GM23338 (cell line): ENCODE data around the gene ZNFX1. TPM values are rescaled to one million over a fixed set of nuclear protein-coding genes. Genes with fewer than 3 reads are reported as not detected.
A peak's percentile ranks its signal among the peaks of the same experiment; 100 is the strongest.

ENCODE experiments used
- ATAC-seq: fragments of 200-7000 bp; cut with Tn5 transposase; 3 replicates; pipeline ENCODE4 v1.9.1; 2020
- DNase-seq: peaks from one replicate; pipeline ENCODE4 v3.0.0-alpha.2; 2015; ENCODE audit warnings: low spot score
- H2AFZ ChIP-seq: fragments of 200-600 bp; sonication (generic); 2 replicates; pipeline ENCODE4 v1.8.0; 2016; ENCODE audit warnings: antibody characterized with exemption, mild to moderate bottlenecking, moderate library complexity
- H3F3A ChIP-seq: fragments of 200-600 bp; sonication (generic); replicated peaks from 2 replicates; pipeline ENCODE4 v1.8.0; 2017; ENCODE audit warnings: antibody characterized with exemption, mixed run types, low read depth
- H3K27ac ChIP-seq: fragments of 200-600 bp; sonication (generic); 2 replicates; pipeline ENCODE4 v1.6.1; 2016; ENCODE audit warnings: low read depth
- H3K27me3 ChIP-seq: fragments of 200-600 bp; sonication (generic); 2 replicates; pipeline ENCODE4 v1.8.0; 2016; ENCODE audit warnings: mild to moderate bottlenecking, mixed run types, moderate library complexity; ENCODE audit not compliant: insufficient read depth
- H3K36me3 ChIP-seq: fragments of 200-600 bp; sonication (generic); 2 replicates; pipeline ENCODE4 v1.8.0; 2016; ENCODE audit warnings: mild to moderate bottlenecking; ENCODE audit not compliant: insufficient read depth
- H3K4me1 ChIP-seq: fragments of 200-600 bp; sonication (generic); 2 replicates; pipeline ENCODE4 v1.8.0; 2016; ENCODE audit warnings: mild to moderate bottlenecking, moderate library complexity; ENCODE audit not compliant: insufficient read depth
- H3K4me2 ChIP-seq: fragments of 200-600 bp; sonication (generic); 2 replicates; pipeline ENCODE4 v1.7.1; 2017; ENCODE audit warnings: mixed run types
- H3K4me3 ChIP-seq: fragments of 200-600 bp; sonication (generic); 2 replicates; pipeline ENCODE4 v1.6.1; 2016; ENCODE audit warnings: mixed run types
- H3K79me2 ChIP-seq: fragments of 200-600 bp; sonication (generic); replicated peaks from 2 replicates; pipeline ENCODE4 v1.8.0; 2017; ENCODE audit warnings: mild to moderate bottlenecking; ENCODE audit not compliant: insufficient read depth
- H3K9me2 ChIP-seq: fragments of 200-600 bp; sonication (generic); 2 replicates; pipeline ENCODE4 v1.8.0; 2017; ENCODE audit not compliant: insufficient read depth
- H4K20me1 ChIP-seq: fragments of 200-600 bp; sonication (generic); replicated peaks from 2 replicates; pipeline ENCODE4 v1.8.0; 2017; ENCODE audit warnings: mild to moderate bottlenecking; ENCODE audit not compliant: insufficient read depth
- H3K27ac Mint-ChIP-seq: 2 replicates; pipeline ENCODE4 v1.8.0; 2020; ENCODE audit warnings: inconsistent platforms, mild to moderate bottlenecking, moderate library complexity, mixed read lengths
- H3K27me3 Mint-ChIP-seq: 3 replicates; pipeline ENCODE4 v1.8.0; 2022; ENCODE audit warnings: low read depth, mild to moderate bottlenecking, moderate library complexity, mixed read lengths, inconsistent platforms; ENCODE audit not compliant: insufficient read depth, poor library complexity
- H3K36me3 Mint-ChIP-seq: 3 replicates; pipeline ENCODE4 v1.8.0; 2021; ENCODE audit warnings: low read depth, mild to moderate bottlenecking, inconsistent platforms, moderate library complexity, mixed read lengths
- H3K4me1 Mint-ChIP-seq: 3 replicates; pipeline ENCODE4 v1.8.0; 2020; ENCODE audit warnings: mild to moderate bottlenecking, inconsistent platforms, mixed read lengths
- H3K4me3 Mint-ChIP-seq: 3 replicates; pipeline ENCODE4 v1.8.0; 2021; ENCODE audit warnings: moderate library complexity, mild to moderate bottlenecking, inconsistent platforms, mixed read lengths
- H3K9me3 Mint-ChIP-seq: 3 replicates; pipeline ENCODE4 v1.8.0; 2020; ENCODE audit warnings: moderate library complexity, mild to moderate bottlenecking, inconsistent platforms, mixed read lengths
- EZH2phosphoT487 ChIP-seq: fragments of 200-600 bp; sonication (generic); IDR thresholded peaks from one replicate; pipeline ENCODE4 v1.8.1; 2018; ENCODE audit warnings: antibody characterized with exemption; ENCODE audit not compliant: unreplicated experiment
- JUNB ChIP-seq: IDR thresholded peaks from one replicate; pipeline ENCODE4 v1.6.1; 2016; ENCODE audit warnings: antibody characterized with exemption; ENCODE audit not compliant: unreplicated experiment
- NANOG ChIP-seq: IDR thresholded peaks from 2 replicates; pipeline ENCODE4 v1.6.1; 2016; ENCODE audit warnings: antibody characterized with exemption, borderline replicate concordance
- POLR2AphosphoS5 ChIP-seq: IDR thresholded peaks from 2 replicates; pipeline ENCODE4 v1.6.1; 2016; ENCODE audit warnings: antibody characterized with exemption, low read depth
- STAT1 ChIP-seq: IDR thresholded peaks from one replicate; pipeline ENCODE4 v1.6.1; 2016; ENCODE audit warnings: antibody characterized with exemption; ENCODE audit not compliant: unreplicated experiment
- ZNF114 ChIP-seq: fragments of 250-450 bp; sonication (Bioruptor Pico); IDR thresholded peaks from 2 replicates; pipeline ENCODE4 v1.5.0; 2020; ENCODE audit warnings: mild to moderate bottlenecking, moderate library complexity
- ZNF331 ChIP-seq: fragments of 250-450 bp; sonication (Bioruptor Pico); IDR thresholded peaks from 2 replicates; pipeline ENCODE4 v1.5.0; 2020; ENCODE audit warnings: low read depth, mild to moderate bottlenecking, moderate library complexity
- polyA plus RNA-seq: library from polyadenylated mRNA; unstranded; fragments of >200 nt; fragmentation: Nextera tagmentation; extraction: Ambion mirVana; gene quantifications from 2 replicates; pipeline ENCODE4 v1.2.1, GENCODE V29; 2016
- total RNA-seq: library from RNA; depleted of rRNA; stranded (reverse); fragments of >200 nt; shearing (Covaris generic); gene quantifications from 2 replicates; pipeline ENCODE4 v1.2.3, GENCODE V29; 2014
- TF ChIP-seq, protein P1 (sequence below), 2 experiments: fragments of 200-600 bp in 1 of 2; sonication (generic) in 1 of 2; conservative IDR thresholded peaks; 2 replicates each; pipeline versions ENCODE4 v1.5.1 to v1.6.1; 2016 to 2017; ENCODE audit warnings: antibody characterized with exemption in 2 of 2, low read depth in 2 of 2, mild to moderate bottlenecking in 2 of 2, moderate library complexity in 1 of 2
- TF ChIP-seq, protein P2 (sequence below): IDR thresholded peaks from one replicate; pipeline ENCODE4 v1.6.1; 2018; ENCODE audit warnings: antibody characterized with exemption; ENCODE audit not compliant: unreplicated experiment

Gene ZNFX1
- total and polyA plus RNA-seq, 2 experiments from 2014 or later: 6.1 to 12.1 TPM

GRCh38 chr20:49248301-49248700, 29.6 kb downstream of the ZNFX1 start:
- Histone ChIP-seq H4K20me1 (peaks cover 10% of the 10 kb centered on the region), H3K27me3 (no peaks in the 10 kb centered on the region), H3K4me3 (no peak overlapping the region), H2AFZ (no peak overlapping the region), H3K4me2 (no peak overlapping the region), H3F3A (peaks cover 10% of the 10 kb centered on the region), H3K79me2 (no peaks in the 10 kb centered on the region), H3K27ac (no peak overlapping the region), H3K9me2 (no peaks in the 10 kb centered on the region), H3K4me1 (no peaks in the 10 kb centered on the region), H3K36me3 (peaks cover 48% of the 10 kb centered on the region)
- TF ChIP-seq, protein P1, sequence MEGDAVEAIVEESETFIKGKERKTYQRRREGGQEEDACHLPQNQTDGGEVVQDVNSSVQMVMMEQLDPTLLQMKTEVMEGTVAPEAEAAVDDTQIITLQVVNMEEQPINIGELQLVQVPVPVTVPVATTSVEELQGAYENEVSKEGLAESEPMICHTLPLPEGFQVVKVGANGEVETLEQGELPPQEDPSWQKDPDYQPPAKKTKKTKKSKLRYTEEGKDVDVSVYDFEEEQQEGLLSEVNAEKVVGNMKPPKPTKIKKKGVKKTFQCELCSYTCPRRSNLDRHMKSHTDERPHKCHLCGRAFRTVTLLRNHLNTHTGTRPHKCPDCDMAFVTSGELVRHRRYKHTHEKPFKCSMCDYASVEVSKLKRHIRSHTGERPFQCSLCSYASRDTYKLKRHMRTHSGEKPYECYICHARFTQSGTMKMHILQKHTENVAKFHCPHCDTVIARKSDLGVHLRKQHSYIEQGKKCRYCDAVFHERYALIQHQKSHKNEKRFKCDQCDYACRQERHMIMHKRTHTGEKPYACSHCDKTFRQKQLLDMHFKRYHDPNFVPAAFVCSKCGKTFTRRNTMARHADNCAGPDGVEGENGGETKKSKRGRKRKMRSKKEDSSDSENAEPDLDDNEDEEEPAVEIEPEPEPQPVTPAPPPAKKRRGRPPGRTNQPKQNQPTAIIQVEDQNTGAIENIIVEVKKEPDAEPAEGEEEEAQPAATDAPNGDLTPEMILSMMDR (conservative IDR thresholded peaks at IDR 0.05; ENCODE audit: low read depth in 2 of 2): no peak
- Mint-ChIP-seq H3K27ac (no peak overlapping the region), H3K36me3 (peaks cover 78% of the 10 kb centered on the region), H3K4me3 (no peak overlapping the region), H3K27me3 (peaks cover 3% of the 10 kb centered on the region), H3K9me3 (no peaks in the 10 kb centered on the region), H3K4me1 (no peaks in the 10 kb centered on the region)
- DNase-seq (no peak), ATAC-seq (no peak)

- Mint-ChIP-seq H3K36me3 (peaks cover 78% of the 10 kb centered on the region), H3K4me1 (no peaks in the 10 kb centered on the region), H3K27ac (no peak overlapping the region)
These were observed 30.1 kb downstream of the ZNFX1 start for GRCh38 chr20:49247792-49248191.

GRCh38 chr20:49247169-49247723, 30.6 kb downstream of the ZNFX1 start:
- no peaks in the 10 kb centered on the region for H3K4me1 Mint-ChIP-seq
- Histone ChIP-seq H3K4me3 (no peak overlapping the region), H2AFZ (no peak overlapping the region), H3K27me3 (no peaks in the 10 kb centered on the region), H3F3A (peaks cover 14% of the 10 kb centered on the region), H3K27ac (0 out of 2 replicates have a peak overlapping the region, but pooled peaks have one; percentile 59), H3K79me2 (no peaks in the 10 kb centered on the region), H3K4me2 (no peak overlapping the region), H3K36me3 (peaks cover 37% of the 10 kb centered on the region), H4K20me1 (peaks cover 10% of the 10 kb centered on the region), H3K9me2 (no peaks in the 10 kb centered on the region), H3K4me1 (no peaks in the 10 kb centered on the region)
- ATAC-seq (no peak), DNase-seq (no peak)
- peaks cover 76% of the 10 kb centered on the region for H3K36me3 Mint-ChIP-seq
- H3K4me3 Mint-ChIP-seq: no peak overlapping the region
- H3K27me3 Mint-ChIP-seq: peaks cover 3% of the 10 kb centered on the region
- no peaks in the 10 kb centered on the region for H3K9me3 Mint-ChIP-seq
- H3K27ac Mint-ChIP-seq: no peak overlapping the region; the same call in 1 of the 2 replicates
- TF ChIP-seq, protein P2, sequence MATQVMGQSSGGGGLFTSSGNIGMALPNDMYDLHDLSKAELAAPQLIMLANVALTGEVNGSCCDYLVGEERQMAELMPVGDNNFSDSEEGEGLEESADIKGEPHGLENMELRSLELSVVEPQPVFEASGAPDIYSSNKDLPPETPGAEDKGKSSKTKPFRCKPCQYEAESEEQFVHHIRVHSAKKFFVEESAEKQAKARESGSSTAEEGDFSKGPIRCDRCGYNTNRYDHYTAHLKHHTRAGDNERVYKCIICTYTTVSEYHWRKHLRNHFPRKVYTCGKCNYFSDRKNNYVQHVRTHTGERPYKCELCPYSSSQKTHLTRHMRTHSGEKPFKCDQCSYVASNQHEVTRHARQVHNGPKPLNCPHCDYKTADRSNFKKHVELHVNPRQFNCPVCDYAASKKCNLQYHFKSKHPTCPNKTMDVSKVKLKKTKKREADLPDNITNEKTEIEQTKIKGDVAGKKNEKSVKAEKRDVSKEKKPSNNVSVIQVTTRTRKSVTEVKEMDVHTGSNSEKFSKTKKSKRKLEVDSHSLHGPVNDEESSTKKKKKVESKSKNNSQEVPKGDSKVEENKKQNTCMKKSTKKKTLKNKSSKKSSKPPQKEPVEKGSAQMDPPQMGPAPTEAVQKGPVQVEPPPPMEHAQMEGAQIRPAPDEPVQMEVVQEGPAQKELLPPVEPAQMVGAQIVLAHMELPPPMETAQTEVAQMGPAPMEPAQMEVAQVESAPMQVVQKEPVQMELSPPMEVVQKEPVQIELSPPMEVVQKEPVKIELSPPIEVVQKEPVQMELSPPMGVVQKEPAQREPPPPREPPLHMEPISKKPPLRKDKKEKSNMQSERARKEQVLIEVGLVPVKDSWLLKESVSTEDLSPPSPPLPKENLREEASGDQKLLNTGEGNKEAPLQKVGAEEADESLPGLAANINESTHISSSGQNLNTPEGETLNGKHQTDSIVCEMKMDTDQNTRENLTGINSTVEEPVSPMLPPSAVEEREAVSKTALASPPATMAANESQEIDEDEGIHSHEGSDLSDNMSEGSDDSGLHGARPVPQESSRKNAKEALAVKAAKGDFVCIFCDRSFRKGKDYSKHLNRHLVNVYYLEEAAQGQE: no peak
- TF ChIP-seq JUNB (no peak), NANOG (no peak), POLR2AphosphoS5 (no peak), EZH2phosphoT487 (no peak), ZNF114 (CRISPR knock-in tag) (no peak), STAT1 (no peak)

More at GRCh38 chr20:49247792-49248191, 30.1 kb downstream of the ZNFX1 start:
- Mint-ChIP-seq H3K4me3 (no peak overlapping the region), H3K9me3 (no peaks in the 10 kb centered on the region), H3K27me3 (peaks cover 3% of the 10 kb centered on the region)
- no peak overlapping the region for H3K4me2 ChIP-seq
- H3F3A ChIP-seq: peaks cover 14% of the 10 kb centered on the region
- no peak for DNase-seq
- no peak overlapping the region for H2AFZ ChIP-seq
- no peak for ATAC-seq
- H3K36me3 ChIP-seq: peaks cover 42% of the 10 kb centered on the region
- H3K27ac ChIP-seq: no peak overlapping the region
- no peak for TF ChIP-seq ZNF331 (CRISPR knock-in tag)
- no peak overlapping the region for H3K4me3 ChIP-seq
- H3K4me1 ChIP-seq: no peaks in the 10 kb centered on the region
- no peaks in the 10 kb centered on the region for H3K27me3 ChIP-seq
- peaks cover 10% of the 10 kb centered on the region for H4K20me1 ChIP-seq
- no peaks in the 10 kb centered on the region for H3K9me2 ChIP-seq
- H3K79me2 ChIP-seq: no peaks in the 10 kb centered on the region
